ENCODE measurements around the gene EXOC6B. TPM values are rescaled to one million over a fixed set of nuclear protein-coding genes. Genes with fewer than 3 reads are reported as not detected.

The EXOC6B gene
- total RNA-seq, 4 donors from 2014 or later, result 22.6 to 47.3 (median 32.5) TPM

DNA sequence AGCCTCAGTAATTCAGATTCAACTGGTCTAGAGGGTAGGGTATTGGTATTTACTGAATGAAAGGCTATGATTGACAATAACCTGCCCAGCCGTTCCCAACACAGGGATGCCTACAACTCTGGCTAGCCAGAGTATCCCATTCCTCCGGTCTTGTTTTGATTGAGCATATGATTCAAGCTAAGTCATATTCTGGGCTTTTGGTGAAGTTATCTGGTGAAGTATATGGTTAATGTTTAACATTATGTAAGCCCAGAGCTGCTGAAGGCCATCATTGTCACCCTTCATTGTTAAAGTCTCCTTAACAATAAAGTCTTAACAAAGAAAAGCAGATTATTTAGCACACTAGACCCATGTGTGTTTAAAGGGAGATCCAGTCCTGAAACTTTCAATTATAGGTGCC, 152.6 kb downstream of the EXOC6B start:
- TF ChIP-seq POLR2A (IDR thresholded peaks at IDR 0.05), result no peak
- no peak for TF ChIP-seq CTCF (IDR thresholded peaks at IDR 0.05)
- 91 to 97% methylated on average over 2 of the region's 2 CpGs for WGBS, 2 donors

GRCh38 chr2:72669121-72669520, 156.7 kb downstream of the EXOC6B start:
- H3K9me3 ChIP-seq, result no peaks in the 10 kb centered on the region
- intact Hi-C loops (cut with DNase I), result no loop called here
- no peaks in the 10 kb centered on the region for H3K4me1 ChIP-seq
- H3K4me3 ChIP-seq (replicated peaks in 1 of 3), result no peak overlapping the region
- no peak overlapping the region for H3K27ac ChIP-seq
- 84 to 88% methylated on average over 4 of the region's 4 CpGs for WGBS, 2 donors
- no peaks in the 10 kb centered on the region for H3K27me3 ChIP-seq
- no peak for TF ChIP-seq CTCF (IDR thresholded peaks at IDR 0.05)
- TF ChIP-seq POLR2A (IDR thresholded peaks at IDR 0.05), result no peak
- H3K36me3 ChIP-seq, result no peaks in the 10 kb centered on the region
- no peak for DNase-seq

More for the DNA sequence above, 152.6 kb downstream of the EXOC6B start:
- Histone ChIP-seq H3K4me3 (replicated peaks in 1 of 3) (no peak overlapping the region), H3K36me3 (no peaks in the 10 kb centered on the region), H3K27ac (no peak overlapping the region), H3K4me1 (peaks cover 26 to 33% of the 10 kb centered on the region in 2 donors), H3K27me3 (no peaks in the 10 kb centered on the region), H3K9me3 (no peaks in the 10 kb centered on the region)
- intact Hi-C loops (cut with DNase I), result no loop called here
- no peak for DNase-seq

DNA sequence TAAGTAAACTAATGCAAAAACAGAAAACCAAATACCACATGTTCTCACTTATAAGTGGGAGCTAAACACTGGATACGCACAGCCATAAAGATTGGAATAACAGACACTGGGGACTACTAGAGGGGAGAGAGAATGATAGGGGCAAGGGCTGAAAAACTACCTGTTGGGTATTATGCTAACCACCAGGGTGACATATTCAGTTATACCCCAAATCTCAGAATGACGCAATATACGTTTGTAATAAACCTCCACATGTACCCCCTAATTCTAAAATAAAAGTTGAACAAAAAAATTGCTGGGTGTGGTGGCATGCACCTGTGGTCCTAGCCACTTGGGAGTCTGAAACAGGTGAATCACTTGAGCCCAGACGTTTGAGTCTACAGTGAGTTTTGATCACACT, 157.2 kb downstream of the EXOC6B start:
- DNase-seq, result no peak
- intact Hi-C loops (cut with DNase I), result no loop called here
- Histone ChIP-seq H3K27me3 (no peaks in the 10 kb centered on the region), H3K4me3 (replicated peaks in 1 of 3) (no peak overlapping the region), H3K9me3 (no peaks in the 10 kb centered on the region), H3K36me3 (no peaks in the 10 kb centered on the region), H3K27ac (no peak overlapping the region), H3K4me1 (no peaks in the 10 kb centered on the region)
- TF ChIP-seq CTCF (IDR thresholded peaks at IDR 0.05) (no peak), POLR2A (IDR thresholded peaks at IDR 0.05) (no peak)
- WGBS, 2 donors, result 94 to 95% methylated on average over 4 of the region's 4 CpGs

DNA sequence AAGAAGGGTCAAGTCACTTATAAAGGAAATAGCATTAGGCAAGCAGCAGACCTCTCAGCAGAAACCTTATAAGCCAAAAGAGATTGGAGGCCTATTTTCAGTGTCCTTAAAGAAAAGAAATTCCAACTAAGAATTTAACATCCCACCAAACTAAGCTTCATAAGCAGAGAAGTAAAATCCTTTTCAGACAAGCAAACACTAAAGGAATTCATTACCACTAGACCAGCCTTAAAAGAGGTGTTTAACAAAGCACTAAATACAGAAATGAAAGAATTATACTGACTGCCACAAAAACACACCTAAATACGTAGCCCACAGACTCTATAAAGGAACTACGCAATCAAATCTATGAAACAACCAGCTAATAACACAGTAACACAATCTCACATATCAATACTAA, 160.4 kb downstream of the EXOC6B start:
- intact Hi-C loops (cut with DNase I), result no loop called here
- Histone ChIP-seq H3K27me3 (no peaks in the 10 kb centered on the region), H3K4me3 (replicated peaks in 1 of 3) (no peak overlapping the region), H3K4me1 (no peaks in the 10 kb centered on the region), H3K36me3 (no peaks in the 10 kb centered on the region), H3K9me3 (no peaks in the 10 kb centered on the region), H3K27ac (no peak overlapping the region)
- 97 to 98% methylated on average over 2 of the region's 2 CpGs for WGBS, 2 donors
- TF ChIP-seq POLR2A (IDR thresholded peaks at IDR 0.05), result no peak
- TF ChIP-seq CTCF (IDR thresholded peaks at IDR 0.05), result no peak
- DNase-seq, result no peak

- intact Hi-C loops (cut with DNase I), result no loop called here
- H3K4me3 ChIP-seq (replicated peaks in 1 of 3), result no peak overlapping the region
- H3K27me3 ChIP-seq, result no peaks in the 10 kb centered on the region
- no peaks in the 10 kb centered on the region for H3K9me3 ChIP-seq
- H3K4me1 ChIP-seq, result no peaks in the 10 kb centered on the region
- WGBS, 2 donors, result 78 to 84% methylated on average over 2 of the region's 2 CpGs
- DNase-seq, result no peak
- no peak overlapping the region for H3K27ac ChIP-seq
- TF ChIP-seq POLR2A (IDR thresholded peaks at IDR 0.05), result no peak
- TF ChIP-seq CTCF (IDR thresholded peaks at IDR 0.05), result no peak
- no peaks in the 10 kb centered on the region for H3K36me3 ChIP-seq
Measured at GRCh38 chr2:72661985-72662384, 163.8 kb downstream of the EXOC6B start.
